NB4 (cell line): ENCODE data around the gene NUDCD2.

Experiments
- POLR2A ChIP-seq: IDR thresholded peaks from 2 replicates; pipeline ENCODE4 v1.6.1; 2011; ENCODE audit warnings: mild to moderate bottlenecking; ENCODE audit not compliant: insufficient read length; ENCODE audit errors: extremely low read depth
- TF ChIP-seq, protein P1 (sequence below): IDR thresholded peaks from one replicate; pipeline ENCODE4 v1.5.1; 2012; ENCODE audit warnings: low read depth, low read length
- TF ChIP-seq, protein P2 (sequence below): IDR thresholded peaks from 2 replicates; pipeline ENCODE4 v1.6.1; 2011; ENCODE audit warnings: low read depth, low read length

DNA sequence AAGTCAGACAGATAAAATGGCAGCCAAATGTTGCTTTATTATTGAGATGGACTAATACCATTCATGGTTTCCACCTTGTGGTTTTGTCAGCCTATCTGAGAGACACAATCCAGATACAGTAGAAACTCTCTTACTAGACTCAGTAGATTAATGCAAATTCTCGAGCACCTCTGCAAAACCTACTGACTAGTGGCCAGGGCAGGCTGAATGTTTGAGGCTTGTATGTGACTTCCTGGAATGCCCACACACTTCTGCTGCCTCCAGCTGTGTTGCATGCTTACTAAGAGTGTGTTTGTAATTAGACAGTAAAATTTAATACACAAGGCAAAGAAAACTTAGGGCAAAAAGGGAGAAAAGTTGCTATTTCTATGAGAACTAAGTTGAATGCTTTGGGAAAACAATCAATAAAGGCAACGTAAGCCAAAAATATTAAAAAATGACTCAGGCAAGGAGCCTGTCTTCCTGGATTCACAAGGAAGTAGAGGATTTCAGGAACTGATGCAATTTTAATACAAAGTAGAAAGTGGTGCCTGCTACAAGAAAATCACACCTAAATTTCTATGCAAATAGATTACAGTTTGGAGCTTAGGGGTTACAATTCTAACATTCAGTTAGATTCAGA is 52.8 kb downstream of the NUDCD2 start:
- TF ChIP-seq, protein P1, sequence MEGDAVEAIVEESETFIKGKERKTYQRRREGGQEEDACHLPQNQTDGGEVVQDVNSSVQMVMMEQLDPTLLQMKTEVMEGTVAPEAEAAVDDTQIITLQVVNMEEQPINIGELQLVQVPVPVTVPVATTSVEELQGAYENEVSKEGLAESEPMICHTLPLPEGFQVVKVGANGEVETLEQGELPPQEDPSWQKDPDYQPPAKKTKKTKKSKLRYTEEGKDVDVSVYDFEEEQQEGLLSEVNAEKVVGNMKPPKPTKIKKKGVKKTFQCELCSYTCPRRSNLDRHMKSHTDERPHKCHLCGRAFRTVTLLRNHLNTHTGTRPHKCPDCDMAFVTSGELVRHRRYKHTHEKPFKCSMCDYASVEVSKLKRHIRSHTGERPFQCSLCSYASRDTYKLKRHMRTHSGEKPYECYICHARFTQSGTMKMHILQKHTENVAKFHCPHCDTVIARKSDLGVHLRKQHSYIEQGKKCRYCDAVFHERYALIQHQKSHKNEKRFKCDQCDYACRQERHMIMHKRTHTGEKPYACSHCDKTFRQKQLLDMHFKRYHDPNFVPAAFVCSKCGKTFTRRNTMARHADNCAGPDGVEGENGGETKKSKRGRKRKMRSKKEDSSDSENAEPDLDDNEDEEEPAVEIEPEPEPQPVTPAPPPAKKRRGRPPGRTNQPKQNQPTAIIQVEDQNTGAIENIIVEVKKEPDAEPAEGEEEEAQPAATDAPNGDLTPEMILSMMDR = no peak
- no peak for TF ChIP-seq POLR2A
- TF ChIP-seq, protein P2, sequence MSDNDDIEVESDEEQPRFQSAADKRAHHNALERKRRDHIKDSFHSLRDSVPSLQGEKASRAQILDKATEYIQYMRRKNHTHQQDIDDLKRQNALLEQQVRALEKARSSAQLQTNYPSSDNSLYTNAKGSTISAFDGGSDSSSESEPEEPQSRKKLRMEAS = no peak
